GM23248 (cell line): ENCODE results near the gene ABTB1.

Source experiments
- EZH2 ChIP-seq: fragments of 200-600 bp; sonication (generic); IDR thresholded peaks from 2 replicates; pipeline ENCODE4 v1.6.1; 2018; ENCODE audit warnings: antibody characterized with exemption, mild to moderate bottlenecking; ENCODE audit not compliant: insufficient read depth, poor library complexity, severe bottlenecking
- EZH2phosphoT487 ChIP-seq: fragments of 200-600 bp; sonication (generic); IDR thresholded peaks from 2 replicates; pipeline ENCODE4 v1.6.1; 2018; ENCODE audit warnings: antibody characterized with exemption, moderate library complexity, mild to moderate bottlenecking, low read depth; ENCODE audit not compliant: insufficient read depth

DNA sequence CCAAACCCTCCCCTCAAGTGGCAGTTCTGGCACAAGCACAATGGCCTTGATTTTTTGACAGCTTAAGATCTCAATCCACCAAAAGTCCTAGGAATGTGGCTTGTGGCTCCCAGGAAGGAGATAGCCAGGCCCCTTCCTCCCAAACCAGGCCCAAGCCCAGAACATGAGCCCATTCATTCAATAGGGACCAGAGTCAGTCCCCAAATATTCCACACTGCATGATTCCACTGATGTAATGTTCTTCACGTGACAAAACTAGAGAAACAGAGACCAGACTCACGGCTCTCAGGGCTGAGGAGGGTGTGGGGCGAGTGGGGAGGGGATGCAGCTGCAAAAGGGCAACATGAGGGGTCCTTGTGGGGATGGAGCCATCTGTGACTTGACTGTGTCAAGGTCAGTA lies 25.5 kb downstream of the ABTB1 start:
- TF ChIP-seq EZH2phosphoT487 (no peak), EZH2 (no peak)
